HG03378 (cell line): ENCODE measurements around the gene HSD17B12.
"Not testable (repeated sequence)": the region's sequence is repeated elsewhere in the genome, so short reads cannot be mapped to it uniquely, and the experiment has no call there.

Experiments
- ATAC-seq: cut with Tn5 transposase; IDR thresholded peaks from one replicate; pipeline ENCODE4 v1.9.1; 2021; ENCODE audit warnings: mild to moderate bottlenecking, moderate library complexity; ENCODE audit not compliant: unreplicated experiment

Gene HSD17B12

GRCh38 chr11:43738600-43739409, 58.3 kb downstream of the HSD17B12 start:
- no peak for ATAC-seq

DNA sequence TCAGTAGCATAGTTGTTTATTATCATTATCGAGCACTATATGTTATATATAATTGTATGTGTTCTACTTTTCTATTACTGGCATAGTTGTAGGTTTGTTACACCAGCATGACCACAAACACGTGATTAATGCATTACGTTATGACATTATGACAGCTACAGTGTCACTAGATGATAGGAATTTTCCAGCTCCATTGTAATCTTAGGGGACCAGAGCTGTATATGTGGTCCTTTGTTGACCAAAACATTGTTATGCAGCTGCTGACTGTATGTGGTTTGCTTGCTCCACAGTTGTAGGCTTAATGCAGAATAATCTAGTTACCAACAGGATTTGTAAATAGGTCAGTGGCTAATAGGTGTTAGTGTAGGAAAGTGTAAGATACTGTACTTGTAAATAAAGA, 66.1 kb downstream of the HSD17B12 start:
- ATAC-seq, result no peak

DNA sequence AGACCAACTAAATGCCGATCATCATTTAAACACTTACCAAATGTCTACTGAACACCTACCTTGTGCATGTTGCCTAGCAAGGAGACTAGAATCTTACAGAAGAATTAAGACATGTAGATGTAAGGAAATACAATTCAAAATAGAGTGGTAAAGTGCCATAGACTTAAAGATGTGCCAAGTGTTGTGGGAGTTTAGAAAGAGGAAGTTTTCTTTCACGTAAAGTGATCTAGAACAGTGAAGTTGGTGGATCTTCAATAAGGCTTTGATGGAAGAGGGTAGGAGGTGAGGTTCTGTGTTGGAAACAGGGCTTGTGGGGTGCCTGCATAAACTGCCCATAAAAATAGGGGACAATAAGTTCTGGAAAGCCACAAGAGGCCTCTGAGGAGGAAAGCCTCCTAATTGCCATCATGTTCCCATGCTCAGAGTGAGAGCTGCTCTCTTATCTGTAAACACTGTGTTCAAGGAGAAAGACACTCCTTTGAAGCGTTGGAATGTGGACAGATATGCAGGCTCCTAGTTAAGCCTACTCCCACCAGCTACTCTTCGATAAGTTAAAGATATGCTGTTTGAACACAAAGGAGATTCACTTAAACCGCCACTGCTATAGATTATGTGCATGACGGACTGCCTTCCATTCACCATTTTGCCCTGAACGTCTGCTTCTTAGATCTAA, 66.7 kb downstream of the HSD17B12 start:
- ATAC-seq, result no peak

DNA sequence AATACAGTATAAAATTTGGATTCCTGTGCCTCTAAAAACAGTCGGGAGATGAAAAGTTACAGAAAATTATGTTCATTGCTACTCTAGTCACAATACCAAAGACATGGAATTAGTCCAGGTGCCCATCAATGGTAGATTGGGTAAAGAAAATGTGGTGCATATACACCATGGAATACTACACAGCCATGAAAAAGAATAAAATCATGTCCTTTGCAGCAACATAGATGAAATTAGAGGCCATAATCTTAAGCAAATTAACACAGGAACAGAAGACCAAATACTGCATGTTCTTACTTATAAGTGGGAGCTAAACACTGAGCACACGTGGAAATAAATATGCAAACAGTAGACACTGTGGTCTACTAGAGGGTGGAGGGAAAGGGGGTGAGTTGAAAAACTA, 67.6 kb downstream of the HSD17B12 start:
- ATAC-seq, result no peak

- ATAC-seq, result no peak
Observed at GRCh38 chr11:43751726-43752125, 71.2 kb downstream of the HSD17B12 start.

GRCh38 chr11:43756575-43756974, 76.0 kb downstream of the HSD17B12 start:
- no peak for ATAC-seq

GRCh38 chr11:43758927-43759326, 78.4 kb downstream of the HSD17B12 start:
- no peak for ATAC-seq

DNA sequence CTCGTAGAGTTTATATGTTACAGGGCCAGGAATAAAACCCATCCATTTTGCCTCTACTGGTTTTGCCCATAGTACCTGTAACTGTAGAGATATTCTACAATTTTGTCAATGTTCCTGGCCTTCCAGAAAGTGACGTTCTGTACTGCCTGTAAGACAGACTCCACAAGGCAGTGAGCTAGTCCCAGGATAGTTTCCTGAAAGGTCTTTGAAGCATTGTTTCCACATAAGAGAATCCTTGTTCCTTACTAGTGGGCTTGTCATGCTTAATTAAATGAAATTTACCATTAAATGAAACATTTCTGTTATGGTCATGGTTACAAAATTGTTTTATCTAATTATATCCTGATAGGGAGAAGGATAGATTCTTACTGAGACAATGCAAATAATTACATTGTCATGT, 80.4 kb downstream of the HSD17B12 start:
- ATAC-seq, result no peak

- ATAC-seq, result no peak
Observed at GRCh38 chr11:43765194-43765593, 84.7 kb downstream of the HSD17B12 start.

DNA sequence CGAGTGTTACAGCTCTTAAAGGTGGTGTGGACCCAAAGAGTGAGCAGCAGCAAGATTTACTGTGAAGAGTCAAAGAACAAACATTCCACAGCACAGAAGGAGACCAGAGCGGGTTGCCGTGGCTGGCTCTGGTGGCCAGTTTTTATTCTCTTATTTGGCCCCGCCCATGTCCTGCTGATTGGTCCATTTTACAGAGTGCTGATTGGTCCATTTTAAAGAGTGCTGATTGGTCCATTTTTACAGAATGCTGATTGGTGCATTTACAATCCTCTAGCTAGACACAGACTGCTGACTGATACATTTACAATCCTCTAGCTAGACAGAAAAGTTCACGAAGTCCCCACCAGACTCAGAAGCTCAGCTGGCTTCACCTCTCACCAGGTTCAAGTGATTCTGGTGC, 88.1 kb downstream of the HSD17B12 start:
- not testable (repeated sequence) for ATAC-seq

DNA sequence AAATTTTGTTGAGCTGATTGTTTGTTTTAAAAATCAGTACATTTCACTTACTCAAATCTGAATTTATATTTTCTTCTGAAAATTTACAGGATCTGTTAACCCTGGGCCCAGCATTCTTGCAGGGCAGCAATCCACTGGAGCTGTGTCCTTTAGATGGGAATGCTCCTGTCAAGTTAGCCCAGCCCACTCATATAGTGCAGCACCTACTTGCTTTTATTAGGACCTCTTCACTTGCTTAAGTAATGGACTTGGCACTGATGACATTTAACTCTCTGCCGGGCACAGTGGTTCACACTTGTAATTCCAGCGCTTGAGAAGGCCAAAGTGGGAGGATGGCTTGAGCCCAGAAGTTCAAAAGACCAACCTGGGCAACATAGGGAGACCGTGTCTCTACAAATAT, 89.6 kb downstream of the HSD17B12 start:
- no peak for ATAC-seq

GRCh38 chr11:43772733-43773132, 92.2 kb downstream of the HSD17B12 start:
- no peak for ATAC-seq

GRCh38 chr11:43774786-43775185, 94.2 kb downstream of the HSD17B12 start:
- no peak for ATAC-seq

DNA sequence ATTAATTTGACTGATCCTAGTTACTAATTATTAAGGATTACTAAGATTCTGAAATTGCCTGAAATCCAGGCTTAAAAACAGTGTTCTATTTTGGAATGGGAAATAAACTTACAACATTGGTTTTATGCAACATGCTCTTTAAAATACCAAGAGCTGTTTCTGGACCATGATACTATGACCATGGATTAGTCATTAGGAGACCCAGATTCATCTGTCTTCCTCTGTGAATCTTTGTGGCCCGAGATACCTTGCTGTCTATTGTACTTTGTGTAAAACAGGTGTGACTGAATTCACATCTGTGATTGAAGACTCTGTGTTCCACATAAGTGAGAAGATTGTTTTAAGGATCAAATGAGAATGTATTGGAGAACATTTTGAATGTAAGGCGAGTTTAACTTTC, 98.8 kb downstream of the HSD17B12 start:
- no peak for ATAC-seq

DNA sequence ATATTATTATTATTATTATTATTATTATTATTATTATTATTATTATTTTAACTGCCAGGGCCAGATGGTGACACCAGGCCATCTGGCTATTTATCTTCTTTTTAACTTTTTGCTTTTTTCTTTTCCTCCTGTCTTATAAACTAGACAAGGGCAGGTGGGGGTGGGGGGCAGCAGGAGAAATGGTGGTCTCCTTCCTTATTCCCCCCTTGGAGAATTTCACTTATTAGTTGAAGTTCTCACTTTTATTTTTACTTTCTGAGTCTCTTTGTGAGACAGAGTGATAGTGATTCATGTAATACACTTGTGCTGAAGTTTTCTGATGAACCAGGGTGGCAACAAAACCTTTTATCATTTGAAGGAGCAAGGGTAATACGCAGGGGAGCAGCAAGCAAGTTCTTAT, 103.8 kb downstream of the HSD17B12 start:
- ATAC-seq, result no peak

DNA sequence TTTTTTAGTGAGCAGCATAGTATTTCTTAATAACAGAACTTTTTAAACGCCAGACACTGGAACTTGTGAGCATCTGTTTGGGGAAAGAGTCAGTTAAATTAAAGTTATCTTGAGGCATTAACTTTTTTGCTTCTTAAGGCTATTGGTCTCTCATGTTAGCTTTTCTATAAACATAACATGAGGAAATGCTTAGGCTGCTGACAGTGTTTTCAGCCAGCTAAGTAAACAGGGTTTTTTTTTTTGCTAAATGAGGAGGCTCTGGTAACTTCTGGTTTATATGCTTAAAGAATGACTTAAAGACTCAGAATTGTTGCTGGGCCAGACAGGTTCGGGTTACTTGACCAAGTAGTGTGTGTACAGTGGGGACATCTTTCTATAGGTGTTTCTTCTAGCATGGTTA, 104.3 kb downstream of the HSD17B12 start:
- no peak for ATAC-seq

- ATAC-seq, result no peak
Observed at GRCh38 chr11:43785318-43785717, 104.8 kb downstream of the HSD17B12 start.

GRCh38 chr11:43786016-43786415, 105.5 kb downstream of the HSD17B12 start:
- no peak for ATAC-seq

DNA sequence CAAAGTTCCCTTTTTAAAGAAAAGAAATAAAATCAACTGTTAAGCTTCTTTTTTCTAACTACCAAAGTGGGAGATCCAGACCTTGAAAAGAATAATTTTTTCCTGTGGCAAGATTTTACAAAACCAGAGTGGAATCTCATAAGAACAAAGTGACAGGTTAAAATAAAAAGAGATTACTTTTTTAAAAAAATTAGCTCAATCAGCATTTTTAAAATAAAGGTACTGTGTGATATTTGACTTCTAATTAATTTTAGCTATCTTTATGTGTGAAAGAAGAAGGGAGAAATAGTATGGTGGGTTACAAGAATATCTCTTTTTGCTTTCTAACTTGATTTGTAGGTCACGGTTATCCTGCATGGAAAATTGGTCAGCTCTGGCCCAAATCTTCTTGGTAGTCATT, 107.3 kb downstream of the HSD17B12 start:
- no peak for ATAC-seq

GRCh38 chr11:43788421-43788820, 107.9 kb downstream of the HSD17B12 start:
- ATAC-seq, result no peak

DNA sequence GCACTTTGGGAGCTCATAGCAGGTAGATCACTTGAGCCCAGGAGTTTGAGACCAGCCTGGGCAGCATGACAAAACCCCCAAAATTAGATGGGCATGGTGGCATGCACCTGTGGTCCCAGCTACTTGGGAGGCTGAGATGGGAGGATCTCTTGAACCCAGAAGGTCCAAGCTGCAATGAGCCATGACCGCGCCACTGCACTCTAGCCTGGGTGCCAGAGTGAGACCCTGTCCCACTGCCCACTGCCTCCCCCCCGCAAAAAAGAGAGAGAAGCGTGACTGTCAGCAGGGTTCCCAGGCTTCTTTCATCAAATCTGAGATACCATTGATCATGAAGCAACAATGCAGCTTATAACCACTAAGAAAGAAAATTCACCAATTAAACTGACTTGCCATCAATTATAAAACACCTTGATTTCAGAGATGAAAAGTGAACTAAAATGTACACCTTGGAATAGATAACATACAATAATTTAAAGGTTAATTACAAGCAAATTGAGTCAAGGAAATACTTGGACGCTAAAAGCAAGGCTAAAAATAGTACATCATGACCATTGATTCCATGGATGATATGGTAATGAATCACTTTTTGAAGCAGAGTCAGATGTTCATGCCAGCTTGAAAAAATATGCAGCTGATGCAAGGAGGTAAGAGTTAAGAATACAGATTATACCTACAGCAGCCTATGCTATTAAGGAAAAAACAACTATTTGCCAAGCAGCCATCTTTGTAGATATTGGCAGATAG, 109.3 kb downstream of the HSD17B12 start:
- no peak for ATAC-seq

- no peak for ATAC-seq
Observed at GRCh38 chr11:43790444-43790794, 109.9 kb downstream of the HSD17B12 start.
